H1 (cell line): ENCODE measurements around the gene C1orf174. TPM values are rescaled to one million over a fixed set of nuclear protein-coding genes. Genes with fewer than 3 reads are reported as not detected.

Experiments used
- CTCF ChIA-PET: fragments of 300-600 bp; sonication (Branson Sonifier 250); formaldehyde crosslinking; loops from one replicate; lab custom pipeline; 2021; ENCODE audit not compliant: partially characterized antibody; lab: Charles Lee
- POLR2A ChIA-PET: fragments of 300-600 bp; sonication (Branson Sonifier 250); formaldehyde crosslinking; loops from one replicate; lab custom pipeline; 2021; ENCODE audit warnings: inconsistent platforms; ENCODE audit not compliant: partially characterized antibody; lab: Charles Lee
- DNase-seq, 2 experiments: peaks; one replicate each; pipeline versions ENCODE4 v3.0.0 to v3.0.0-alpha.2; 2010 to 2022; ENCODE audit warnings: low spot score in 2 of 2, low read depth in 1 of 2, mixed read lengths in 1 of 2
- FAIRE-seq: peaks from 2 replicates; lab custom pipeline; 2011; peaks lifted over from hg19 to GRCh38; lab: Jason Lieb, UNC
- H2AFZ ChIP-seq: 2 replicates; pipeline ENCODE4 v1.8.1; 2012; ENCODE audit warnings: low read length, inconsistent platforms
- H2AK5ac ChIP-seq: 2 replicates; pipeline ENCODE4 v1.6.1; 2013; ENCODE audit warnings: low read depth, low read length
- H2BK120ac ChIP-seq: replicated peaks from 2 replicates; pipeline ENCODE3; 2013; ENCODE audit warnings: low read depth, low read length, inconsistent platforms
- H2BK12ac ChIP-seq: 2 replicates; pipeline ENCODE4 v1.6.1; 2013; ENCODE audit warnings: low read depth, low read length
- H2BK15ac ChIP-seq: 2 replicates; pipeline ENCODE4 v1.6.1; 2013; ENCODE audit warnings: low read length
- H2BK20ac ChIP-seq: 2 replicates; pipeline ENCODE4 v1.6.1; 2013; ENCODE audit warnings: low read length
- H2BK5ac ChIP-seq: 2 replicates; pipeline ENCODE4 v1.6.1; 2013; ENCODE audit warnings: low read depth, low read length
- H3K14ac ChIP-seq: 2 replicates; pipeline ENCODE4 v1.6.1; 2013; ENCODE audit warnings: inconsistent platforms; ENCODE audit not compliant: insufficient read length
- H3K18ac ChIP-seq: 2 replicates; pipeline ENCODE4 v1.6.1; 2013; ENCODE audit warnings: low read length; ENCODE audit errors: extremely low read depth
- H3K23ac ChIP-seq: 2 replicates; pipeline ENCODE4 v1.6.1; 2013; ENCODE audit warnings: inconsistent platforms; ENCODE audit not compliant: insufficient read length
- H3K23me2 ChIP-seq: 2 replicates; pipeline ENCODE4 v1.6.1; 2013; ENCODE audit warnings: low read depth, low read length
- H3K27ac ChIP-seq: 2 replicates; pipeline ENCODE4 v1.6.1; 2011; ENCODE audit warnings: low read depth, low read length, inconsistent platforms
- H3K27me3 ChIP-seq, 4 experiments: replicated peaks in 1 of 4; 1 replicate in 1 of 4; 2 replicates in 3 of 4; pipeline versions ENCODE4 v1.6.1 to v1.8.1; 2011 to 2013; ENCODE audit warnings: low read length in 3 of 4, mild to moderate bottlenecking in 3 of 4, inconsistent platforms in 2 of 4, mixed read lengths in 2 of 4, moderate library complexity in 1 of 4; ENCODE audit not compliant: control insufficient read depth in 3 of 4, insufficient read depth in 3 of 4; ENCODE audit errors: extremely low read depth in 1 of 4
- H3K36me3 ChIP-seq, 4 experiments: 2 replicates each; pipeline versions ENCODE4 v1.6.1 to v1.8.1; 2011 to 2013; ENCODE audit warnings: mild to moderate bottlenecking in 4 of 4, low read length in 3 of 4, moderate library complexity in 2 of 4, control low read depth in 1 of 4, inconsistent platforms in 1 of 4; ENCODE audit not compliant: insufficient read depth in 4 of 4, control insufficient read depth in 2 of 4
- H3K4ac ChIP-seq: replicated peaks from 2 replicates; pipeline ENCODE3; 2013; ENCODE audit warnings: low read length, low read depth, mixed read lengths, inconsistent platforms; ENCODE audit not compliant: insufficient read length
- H3K4me1 ChIP-seq, 4 experiments: replicated peaks in 1 of 4; 1 replicate in 1 of 4; 2 replicates in 3 of 4; pipeline versions ENCODE4 v1.6.1 to v1.8.1; 2011 to 2013; ENCODE audit warnings: low read length in 3 of 4, inconsistent platforms in 2 of 4, mixed read lengths in 1 of 4; ENCODE audit not compliant: insufficient read depth in 4 of 4, control insufficient read depth in 3 of 4
- H3K4me2 ChIP-seq, 2 experiments: 2 replicates each; pipeline versions ENCODE4 v1.6.1 to v1.8.1; 2011 to 2013; ENCODE audit warnings: low read depth in 2 of 2, low read length in 2 of 2, control low read depth in 1 of 2, inconsistent platforms in 1 of 2, mild to moderate bottlenecking in 1 of 2; ENCODE audit not compliant: insufficient read depth in 1 of 2
- H3K4me3 ChIP-seq, 4 experiments: fragments of 200-600, 300-600 bp in 1 of 4; sonication (generic), shearing (Covaris generic), sonication (Bioruptor Twin) in 1 of 4; 2 replicates each; pipeline versions ENCODE4 v1.5.1 to v1.8.1; 2011 to 2016; ENCODE audit warnings: low read length in 4 of 4, low read depth in 3 of 4, control low read depth in 2 of 4, inconsistent platforms in 2 of 4, mild to moderate bottlenecking in 2 of 4, mixed read lengths in 1 of 4, moderate library complexity in 1 of 4; ENCODE audit not compliant: insufficient read depth in 2 of 4; ENCODE audit errors: extremely low read depth in 1 of 4
- H3K56ac ChIP-seq: replicated peaks from 2 replicates; pipeline ENCODE3; 2013; ENCODE audit warnings: low read depth, mild to moderate bottlenecking, mixed read lengths, low read length, inconsistent platforms; ENCODE audit not compliant: insufficient read length
- H3K79me1 ChIP-seq: 2 replicates; pipeline ENCODE4 v1.6.1; 2013; ENCODE audit warnings: low read depth, low read length, control low read depth
- H3K79me2 ChIP-seq, 2 experiments: 2 replicates each; pipeline versions ENCODE4 v1.6.1 to v1.8.1; 2012 to 2013; ENCODE audit warnings: low read length in 2 of 2, mild to moderate bottlenecking in 2 of 2, inconsistent platforms in 1 of 2; ENCODE audit not compliant: insufficient read depth in 2 of 2, control insufficient read depth in 1 of 2
- H3K9ac ChIP-seq, 4 experiments: replicated peaks in 1 of 4; 1 replicate in 1 of 4; 2 replicates in 3 of 4; pipeline versions ENCODE4 v1.6.1 to v1.8.1; 2011 to 2013; ENCODE audit warnings: low read depth in 3 of 4, low read length in 3 of 4, control low read depth in 2 of 4, mild to moderate bottlenecking in 2 of 4, moderate library complexity in 2 of 4, inconsistent platforms in 1 of 4; ENCODE audit errors: extremely low read depth in 1 of 4
- H3K9me3 ChIP-seq, 2 experiments: 2 replicates each; pipeline versions ENCODE4 v1.6.1 to v1.8.1; 2012 to 2013; ENCODE audit warnings: mild to moderate bottlenecking in 2 of 2, moderate library complexity in 2 of 2, control low read depth in 1 of 2, inconsistent platforms in 1 of 2, low read depth in 1 of 2, low read length in 1 of 2, mixed read lengths in 1 of 2; ENCODE audit not compliant: insufficient read depth in 2 of 2
- H4K20me1 ChIP-seq, 2 experiments: replicated peaks in 1 of 2; 2 replicates each; pipeline versions ENCODE3 to v1.8.1; 2011 to 2013; ENCODE audit warnings: inconsistent platforms in 2 of 2, low read length in 2 of 2, mild to moderate bottlenecking in 1 of 2; ENCODE audit not compliant: insufficient read depth in 2 of 2, control insufficient read depth in 1 of 2
- H4K5ac ChIP-seq: 2 replicates; pipeline ENCODE4 v1.6.1; 2013; ENCODE audit warnings: low read length, low read depth, mixed read lengths, inconsistent platforms; ENCODE audit not compliant: insufficient read length
- H4K8ac ChIP-seq: 2 replicates; pipeline ENCODE4 v1.8.0; 2013; ENCODE audit warnings: mild to moderate bottlenecking, moderate library complexity, low read length, inconsistent platforms; ENCODE audit not compliant: insufficient read depth; ENCODE audit errors: extremely low read depth
- H4K91ac ChIP-seq: replicated peaks from 2 replicates; pipeline ENCODE3; 2013; ENCODE audit warnings: low read length, mixed read lengths, inconsistent platforms; ENCODE audit not compliant: insufficient read length
- ASH2L ChIP-seq: fragments of 200-600, 300-600 bp; sonication (generic); IDR thresholded peaks from one replicate; pipeline ENCODE4 v1.7.1; 2017; ENCODE audit warnings: low read length
- ATF2 ChIP-seq: IDR thresholded peaks from 2 replicates; pipeline ENCODE4 v1.6.1; 2012; ENCODE audit warnings: low read length, inconsistent platforms
- CHD2 ChIP-seq: IDR thresholded peaks from 2 replicates; pipeline ENCODE4 v1.6.1; 2012; ENCODE audit warnings: low read length, improper control_type of control experiment
- EP300 ChIP-seq, 2 experiments: IDR thresholded peaks; 1 replicate in 1 of 2; 2 replicates in 1 of 2; pipeline ENCODE4 v1.6.1; 2011 to 2012; ENCODE audit warnings: low read depth in 2 of 2, low read length in 2 of 2, mild to moderate bottlenecking in 2 of 2, borderline replicate concordance in 1 of 2, inconsistent platforms in 1 of 2, moderate library complexity in 1 of 2
- GTF2F1 ChIP-seq: IDR thresholded peaks from 2 replicates; pipeline ENCODE4 v1.6.1; 2012; ENCODE audit warnings: low read depth, low read length, improper control_type of control experiment, borderline replicate concordance
- KDM1A ChIP-seq: fragments of 200-600, 300-600 bp; sonication (generic); IDR thresholded peaks from 2 replicates; pipeline ENCODE4 v1.7.1; 2016; ENCODE audit warnings: mild to moderate bottlenecking, low read length, borderline replicate concordance
- RNF2 ChIP-seq: fragments of 200-900, 300-1000 bp; sonication (generic); IDR thresholded peaks from 2 replicates; pipeline ENCODE4 v1.7.1; 2016; ENCODE audit warnings: borderline replicate concordance, low read depth, mild to moderate bottlenecking, antibody characterized with exemption, low read length; ENCODE audit not compliant: poor library complexity, severe bottlenecking; ENCODE audit errors: missing control alignments
- RXRA ChIP-seq: IDR thresholded peaks from 2 replicates; pipeline ENCODE4 v1.6.1; 2011; ENCODE audit warnings: low read depth, mild to moderate bottlenecking, low read length, moderate library complexity; ENCODE audit not compliant: insufficient read depth
- SAP30 ChIP-seq: fragments of 300-600 bp; sonication (generic); IDR thresholded peaks from 2 replicates; pipeline ENCODE4 v1.7.1; 2012; ENCODE audit warnings: low read length, moderate library complexity, mild to moderate bottlenecking, inconsistent platforms; ENCODE audit not compliant: insufficient read depth, insufficient replicate concordance
- TCF12 ChIP-seq: IDR thresholded peaks from 2 replicates; pipeline ENCODE4 v1.6.1; 2011; ENCODE audit warnings: low read depth, mild to moderate bottlenecking, low read length
- YY1 ChIP-seq: IDR thresholded peaks from 2 replicates; pipeline ENCODE4 v1.6.1; 2011; ENCODE audit warnings: low read depth, mild to moderate bottlenecking, low read length
- WGBS, 2 experiments: shearing (Covaris generic) in 1 of 2; methylation state at CpG; one replicate each; pipeline versions ENCODE4 v1.1.6 to v1.1.7; 2013 to 2015; ENCODE audit warnings: low lambda C conversion rate in 2 of 2, mixed read lengths in 2 of 2, inconsistent platforms in 1 of 2, low coverage in 1 of 2, missing lambda C conversion rate in 1 of 2; ENCODE audit not compliant: insufficient replicate concordance in 2 of 2, insufficient coverage in 1 of 2, insufficient read length in 1 of 2; ENCODE audit errors: extremely low coverage in 1 of 2, missing lambda C conversion rate in 1 of 2; 5-methylcytosine and 5-hydroxymethylcytosine counted together
- polyA plus RNA-seq, 7 experiments: library from polyadenylated mRNA; depleted of rRNA in 3 of 7; stranded (reverse) in 5 of 7; unstranded in 2 of 7; fragments of >200 nt in 5 of 7; fragments of 200-250 nt in 2 of 7; gene quantifications; 1 replicate in 5 of 7; 2 replicates in 1 of 7; 4 replicates in 1 of 7; pipeline versions ENCODE4 v1.2.1 to v1.2.3, GENCODE V29; 2011 to 2013; ENCODE audit warnings: missing spikeins in 2 of 7, mixed read lengths in 2 of 7
- total RNA-seq: library from RNA; stranded (reverse); fragmentation: NEBNext Ultra II Directional; extraction: Animal tissue kit (Norgen Biotek cat#: 25700); gene quantifications from 2 replicates; pipeline ENCODE4 v1.2.1, GENCODE V29; 2021

Gene C1orf174
- total and polyA plus RNA-seq, 2 of the 8 experiments (the other 6 are each of a cell fraction or from before 2014, with no cell fraction given) = 28.4 to 32.4 TPM

GRCh38 chr1:3925256-3925655 is 25.2 kb upstream of the C1orf174 start:
- FAIRE-seq = no peak
- peaks cover 2% of the 10 kb centered on the region; the same call in 1 of the 2 replicates for H3K79me1 ChIP-seq
- peaks cover 0 to 3% (median 0%) of the 10 kb centered on the region in 4 experiments; a peak in 1 of 7 replicates for H3K4me1 ChIP-seq
- H3K4me2 ChIP-seq = no peak overlapping the region
- ChIA-PET CTCF (interaction anchor here (0.5 kb wide), 1 partner anchor 1921 kb away, joined by 4 read pairs; no protein-coding TSS in a partner anchor), POLR2A (no interaction called here)
- H2AK5ac ChIP-seq = no peak overlapping the region
- H4K20me1 ChIP-seq = peaks cover 0 to 8% of the 10 kb centered on the region in 2 experiments
- no peak overlapping the region for H3K56ac ChIP-seq
- no peak overlapping the region for H3K18ac ChIP-seq
- H4K5ac ChIP-seq = no peak overlapping the region
- H3K4me3 ChIP-seq = no peak overlapping the region
- no peak overlapping the region for H2BK20ac ChIP-seq
- 0 out of 2 replicates have a peak overlapping the region, but pooled peaks have one; percentile 17 for H2BK12ac ChIP-seq
- H3K4ac ChIP-seq = no peak overlapping the region
- H3K27ac ChIP-seq = no peak overlapping the region
- H4K91ac ChIP-seq = no peak overlapping the region
- peaks cover 0 to 2% of the 10 kb centered on the region in 2 experiments; a peak in 1 of 4 replicates for H3K9me3 ChIP-seq
- no peak overlapping the region for H2AFZ ChIP-seq
- no peak overlapping the region for H2BK120ac ChIP-seq
- H3K9ac ChIP-seq = no peak overlapping the region
- no peaks in the 10 kb centered on the region for H3K79me2 ChIP-seq
- no peak overlapping the region for H2BK15ac ChIP-seq
- H4K8ac ChIP-seq = no peak overlapping the region
- no peak overlapping the region for H2BK5ac ChIP-seq
- no peak overlapping the region for H3K23ac ChIP-seq
- H3K36me3 ChIP-seq = no peaks in the 10 kb centered on the region; a peak in 1 of 8 replicates
- WGBS, 2 experiments = 97% methylated on average over 11 of the region's 12 CpGs; no CpG with 5 or more reads in 1 of the 2 experiments
- peaks cover 13% of the 10 kb centered on the region; the same call in 1 of the 2 replicates for H3K23me2 ChIP-seq
- peaks cover 0 to 6% (median 0%) of the 10 kb centered on the region in 4 experiments; a peak in 1 of 7 replicates for H3K27me3 ChIP-seq
- DNase-seq = no peak
- H3K14ac ChIP-seq = no peak overlapping the region
- TF ChIP-seq ASH2L = no peak
- TF ChIP-seq CHD2 = no peak
- no peak for TF ChIP-seq EP300 (IDR thresholded peaks at IDR 0.05; ENCODE audit: borderline replicate concordance in 1 of 2, low read depth in 2 of 2, low read length in 2 of 2)
- TF ChIP-seq YY1 = no peak
- TF ChIP-seq KDM1A = no peak
- TF ChIP-seq TCF12 = no peak
- no peak for TF ChIP-seq RXRA
- TF ChIP-seq RNF2 = no peak
- TF ChIP-seq SAP30 = no peak
- TF ChIP-seq GTF2F1 = no peak
- no peak for TF ChIP-seq ATF2
